Panc1 (cell line): Measurements from ENCODE around the gene TSTD2. TPM values are rescaled to one million over a fixed set of nuclear protein-coding genes. Genes with fewer than 3 reads are reported as not detected.

ENCODE experiments used
- ATAC-seq: fragments of 200-7000 bp; cut with Tn5 transposase; 2 replicates; pipeline ENCODE4 v1.9.1; 2020; ENCODE audit warnings: mild to moderate bottlenecking, moderate library complexity
- BruUV-seq: library from RNA; stranded (reverse); fragments of 400-500 nt; replicated peaks from 2 replicates; lab custom pipeline; 2021; lab: Mats Ljungman, UMichigan
- CTCF ChIA-PET: fragments of 300-600 bp; sonication (Branson Sonifier 250); formaldehyde crosslinking; loops from one replicate; lab custom pipeline; 2022; ENCODE audit warnings: antibody characterized with exemption; lab: Charles Lee
- POLR2A ChIA-PET: fragments of 300-600 bp; sonication (Branson Sonifier 250); formaldehyde crosslinking; loops from one replicate; lab custom pipeline; 2022; ENCODE audit warnings: antibody characterized with exemption; lab: Charles Lee
- DNase-seq: peaks from one replicate; pipeline ENCODE4 v3.0.0-alpha.2; 2010; ENCODE audit warnings: low read depth, low spot score
- H3K27ac ChIP-seq: 2 replicates; pipeline ENCODE4 v1.5.1; 2011; ENCODE audit warnings: mild to moderate bottlenecking, low read length, inconsistent platforms
- H3K27me3 ChIP-seq: fragments of 200-500 bp; sonication (Bioruptor generic); 2 replicates; pipeline ENCODE4 v1.6.0; 2014; ENCODE audit warnings: low read length, inconsistent platforms; ENCODE audit not compliant: control insufficient read depth, insufficient read depth
- H3K36me3 ChIP-seq: fragments of 200-500 bp; sonication (Bioruptor generic); 2 replicates; pipeline ENCODE4 v1.5.1; 2014; ENCODE audit warnings: inconsistent platforms, mild to moderate bottlenecking, low read length, moderate library complexity; ENCODE audit not compliant: control insufficient read depth, insufficient read depth
- H3K4me1 ChIP-seq: 2 replicates; pipeline ENCODE4 v1.5.1; 2011; ENCODE audit warnings: inconsistent platforms, mild to moderate bottlenecking, low read length, moderate library complexity; ENCODE audit not compliant: control insufficient read depth, insufficient read depth
- H3K4me3 ChIP-seq, 2 experiments: 2 replicates each; pipeline ENCODE4 v1.5.1; 2011 to 2012; ENCODE audit warnings: low read depth in 2 of 2, low read length in 2 of 2, mild to moderate bottlenecking in 2 of 2, inconsistent platforms in 1 of 2, moderate library complexity in 1 of 2
- H3K9me3 ChIP-seq: fragments of 200-500 bp; sonication (Bioruptor generic); 2 replicates; pipeline ENCODE4 v1.5.1; 2014; ENCODE audit warnings: low read depth, mild to moderate bottlenecking, inconsistent platforms, low read length, moderate library complexity; ENCODE audit not compliant: control insufficient read depth, insufficient read depth
- CTCF ChIP-seq: fragments of 450-650 bp; IDR thresholded peaks from 2 replicates; pipeline ENCODE4 v1.5.1; 2017; ENCODE audit warnings: mild to moderate bottlenecking
- POLR2AphosphoS5 ChIP-seq: IDR thresholded peaks from 2 replicates; pipeline ENCODE4 v1.6.1; 2012; ENCODE audit warnings: mild to moderate bottlenecking, low read depth, low read length, moderate library complexity
- REST ChIP-seq, 2 experiments: IDR thresholded peaks; 2 replicates each; pipeline ENCODE4 v1.6.1; 2011 to 2012; ENCODE audit warnings: low read depth in 2 of 2, control low read depth in 1 of 2, low read length in 1 of 2, mild to moderate bottlenecking in 1 of 2, moderate library complexity in 1 of 2; ENCODE audit not compliant: insufficient read depth in 1 of 2
- SIN3A ChIP-seq: IDR thresholded peaks from 2 replicates; pipeline ENCODE4 v1.6.1; 2012; ENCODE audit warnings: low read depth, mild to moderate bottlenecking, low read length, moderate library complexity, borderline replicate concordance; ENCODE audit not compliant: insufficient read depth
- TCF7L2 ChIP-seq: IDR thresholded peaks from 2 replicates; pipeline ENCODE4 v1.6.1; 2011; ENCODE audit warnings: mild to moderate bottlenecking, low read depth, low read length, inconsistent platforms
- in situ Hi-C: cut with HindIII; loops from 2 replicates; pipeline ENCODE4 v1.10.0; 2016; ENCODE audit warnings: low sequenced_read_pairs, low pct_unique_long_range_greater_than_20kb
- intact Hi-C: fragments of 100-400 bp; cut with micrococcal nuclease; formaldehyde crosslinking; loops from one replicate; pipeline ENCODE4 v1.10.0; 2022; ENCODE audit not compliant: unreplicated experiment
- total RNA-seq: library from RNA; stranded (reverse); gene quantifications from one replicate; pipeline ENCODE4 v1.2.1, GENCODE V29; 2021; ENCODE audit not compliant: unreplicated experiment

Gene TSTD2
- total RNA-seq, 1 experiment from 2014 or later = 10.1 TPM

GRCh38 chr9:97561501-97561900 is 71.7 kb downstream of the TSTD2 start:
- TF ChIP-seq SIN3A = no peak
- no peak for TF ChIP-seq TCF7L2
- TF ChIP-seq REST (IDR thresholded peaks at IDR 0.05; ENCODE audit: insufficient read depth in 1 of 2, low read depth in 2 of 2, low read length in 1 of 2) = no peak
- no peak for TF ChIP-seq CTCF
- TF ChIP-seq POLR2AphosphoS5 = no peak
- DNase-seq (no peak), ATAC-seq (no peak)
- Histone ChIP-seq H3K27me3 (no peaks in the 10 kb centered on the region), H3K9me3 (no peaks in the 10 kb centered on the region), H3K4me1 (0 out of 2 replicates have a peak, but pooled peaks cover 4% of the 10 kb centered on the region), H3K36me3 (no peaks in the 10 kb centered on the region), H3K4me3 (no peak overlapping the region), H3K27ac (no peak overlapping the region)
- CTCF ChIA-PET = no interaction called here
- intact Hi-C loops (no loop called here), in situ Hi-C loops (no loop called here)
- no TSS peak for BruUV-seq
- POLR2A ChIA-PET = no interaction called here

- Histone ChIP-seq H3K27me3 (no peaks in the 10 kb centered on the region), H3K4me3 (no peak overlapping the region), H3K27ac (no peak overlapping the region), H3K9me3 (no peaks in the 10 kb centered on the region), H3K4me1 (0 out of 2 replicates have a peak, but pooled peaks cover 4% of the 10 kb centered on the region), H3K36me3 (no peaks in the 10 kb centered on the region)
- ChIA-PET CTCF (no interaction called here), POLR2A (no interaction called here)
- DNase-seq (no peak), ATAC-seq (no peak)
- intact Hi-C loops = no loop called here
- no TSS peak for BruUV-seq
- TF ChIP-seq TCF7L2 (no peak), SIN3A (no peak), REST (IDR thresholded peaks at IDR 0.05; ENCODE audit: insufficient read depth in 1 of 2, low read depth in 2 of 2, low read length in 1 of 2) (no peak), POLR2AphosphoS5 (no peak), CTCF (no peak)
- in situ Hi-C loops = no loop called here
Measured at GRCh38 chr9:97560851-97561250, 72.3 kb downstream of the TSTD2 start.
